IMR-90 (cell line): ENCODE results near the gene ZNF639. TPM values are rescaled to one million over a fixed set of nuclear protein-coding genes. Genes with fewer than 3 reads are reported as not detected.

Source experiments
- ATAC-seq: fragments of 200-7000 bp; cut with Tn5 transposase; 2 replicates; pipeline ENCODE4 v1.9.1; 2020; ENCODE audit warnings: low read depth, mild to moderate bottlenecking, moderate library complexity
- BruUV-seq: library from RNA; stranded (reverse); fragments of 400-500 nt; replicated peaks from 2 replicates; lab custom pipeline; 2021; lab: Mats Ljungman, UMichigan
- CTCF ChIA-PET: fragments of 300-600 bp; formaldehyde crosslinking; extraction: SDS; loops from one replicate; lab custom pipeline; 2021; ENCODE audit warnings: antibody characterized with exemption; lab: Yijun Ruan, JAX
- POLR2A ChIA-PET: fragments of 300-600 bp; sonication (Branson Sonifier 250); formaldehyde crosslinking; loops from one replicate; lab custom pipeline; 2022; ENCODE audit warnings: antibody characterized with exemption; ENCODE audit not compliant: unreplicated experiment; lab: Charles Lee
- DNase-seq: peaks from one replicate; pipeline ENCODE4 v3.0.0; 2013
- H2AFZ ChIP-seq: replicated peaks from 2 replicates; pipeline ENCODE3; 2013; ENCODE audit warnings: low read length, mild to moderate bottlenecking; ENCODE audit not compliant: poor library complexity
- H2AK5ac ChIP-seq: 2 replicates; pipeline ENCODE4 v1.6.1; 2013; ENCODE audit warnings: low read depth, low read length, inconsistent platforms
- H2AK9ac ChIP-seq: replicated peaks from 2 replicates; pipeline ENCODE3; 2013; ENCODE audit warnings: mild to moderate bottlenecking, low read depth, low read length, moderate library complexity; ENCODE audit not compliant: poor library complexity
- H2BK120ac ChIP-seq: 2 replicates; pipeline ENCODE4 v1.6.1; 2013; ENCODE audit warnings: low read depth, low read length, inconsistent platforms
- H2BK15ac ChIP-seq: 3 replicates; pipeline ENCODE4 v1.6.1; 2013; ENCODE audit warnings: low read depth, low read length, inconsistent platforms
- H2BK20ac ChIP-seq: 2 replicates; pipeline ENCODE4 v1.6.1; 2013; ENCODE audit warnings: low read depth, mild to moderate bottlenecking, inconsistent platforms, low read length, moderate library complexity
- H2BK5ac ChIP-seq: 2 replicates; pipeline ENCODE4 v1.6.1; 2013; ENCODE audit warnings: mild to moderate bottlenecking, low read depth, low read length, inconsistent platforms; ENCODE audit not compliant: poor library complexity, severe bottlenecking
- H3K14ac ChIP-seq: replicated peaks from 2 replicates; pipeline ENCODE4 v1.6.1; 2013; ENCODE audit warnings: low read depth, low read length, inconsistent platforms
- H3K18ac ChIP-seq: 2 replicates; pipeline ENCODE4 v1.6.1; 2013; ENCODE audit warnings: low read depth, low read length, control low read depth
- H3K23ac ChIP-seq: 2 replicates; pipeline ENCODE4 v1.6.1; 2013; ENCODE audit warnings: low read depth, low read length, inconsistent platforms
- H3K27ac ChIP-seq: 2 replicates; pipeline ENCODE4 v1.5.1; 2013; ENCODE audit warnings: mild to moderate bottlenecking, control low read depth, low read length; ENCODE audit not compliant: insufficient read depth
- H3K27me3 ChIP-seq: 2 replicates; pipeline ENCODE4 v1.6.1; 2013; ENCODE audit warnings: low read length; ENCODE audit not compliant: control insufficient read depth, insufficient read depth
- H3K36me3 ChIP-seq: 2 replicates; pipeline ENCODE4 v1.6.1; 2013; ENCODE audit warnings: low read length, mixed read lengths; ENCODE audit not compliant: control insufficient read depth, insufficient read depth
- H3K4ac ChIP-seq: 2 replicates; pipeline ENCODE4 v1.6.1; 2013; ENCODE audit warnings: low read depth, low read length, inconsistent platforms
- H3K4me1 ChIP-seq: 2 replicates; pipeline ENCODE4 v1.6.1; 2013; ENCODE audit warnings: low read length, mixed read lengths; ENCODE audit not compliant: control insufficient read depth, insufficient read depth
- H3K4me2 ChIP-seq: 2 replicates; pipeline ENCODE4 v1.6.1; 2013; ENCODE audit warnings: low read depth, mild to moderate bottlenecking, control low read depth, low read length, moderate library complexity
- H3K4me3 ChIP-seq: 2 replicates; pipeline ENCODE4 v1.5.1; 2013; ENCODE audit warnings: low read depth, mild to moderate bottlenecking, control low read depth, low read length, moderate library complexity; ENCODE audit not compliant: insufficient read depth
- H3K56ac ChIP-seq: 2 replicates; pipeline ENCODE4 v1.6.1; 2013; ENCODE audit warnings: low read length, inconsistent platforms; ENCODE audit not compliant: insufficient read depth; ENCODE audit errors: extremely low read depth
- H3K79me1 ChIP-seq, 2 experiments: 2 replicates each; pipeline ENCODE4 v1.6.1; 2013; ENCODE audit warnings: low read length in 2 of 2, inconsistent platforms in 1 of 2, low read depth in 1 of 2
- H3K9ac ChIP-seq: 2 replicates; pipeline ENCODE4 v1.6.1; 2013; ENCODE audit warnings: low read depth, low read length, control low read depth
- H3K9me1 ChIP-seq: 2 replicates; pipeline ENCODE4 v1.6.1; 2013; ENCODE audit warnings: low read length, inconsistent platforms; ENCODE audit not compliant: insufficient read depth
- H3K9me3 ChIP-seq: 2 replicates; pipeline ENCODE4 v1.6.1; 2013; ENCODE audit warnings: low read length; ENCODE audit not compliant: control insufficient read depth, insufficient read depth
- H4K20me1 ChIP-seq: 2 replicates; pipeline ENCODE4 v1.6.1; 2013; ENCODE audit warnings: low read length, inconsistent platforms; ENCODE audit not compliant: insufficient read depth
- H4K5ac ChIP-seq: 2 replicates; pipeline ENCODE4 v1.6.1; 2013; ENCODE audit warnings: mild to moderate bottlenecking, low read depth, low read length, control low read depth
- H4K8ac ChIP-seq, 2 experiments: 2 replicates each; pipeline ENCODE4 v1.6.1; 2013; ENCODE audit warnings: low read depth in 2 of 2, low read length in 2 of 2, control low read depth in 1 of 2, inconsistent platforms in 1 of 2
- H4K91ac ChIP-seq: 2 replicates; pipeline ENCODE4 v1.6.1; 2013; ENCODE audit warnings: low read depth, low read length, inconsistent platforms; ENCODE audit not compliant: insufficient read depth
- CEBPB ChIP-seq: IDR thresholded peaks from 2 replicates; pipeline ENCODE4 v1.6.1; 2012; ENCODE audit warnings: low read depth, low read length, improper control_type of control experiment
- CHD1 ChIP-seq: IDR thresholded peaks from 2 replicates; pipeline ENCODE4 v1.6.1; 2012; ENCODE audit warnings: low read depth, low read length, improper control_type of control experiment
- CTCF ChIP-seq: conservative IDR thresholded peaks from 2 replicates; pipeline ENCODE4 v1.5.1; 2012; ENCODE audit warnings: mild to moderate bottlenecking, low read depth, low read length, improper control_type of control experiment
- FOS ChIP-seq: fragments of 150-350 bp; IDR thresholded peaks from 2 replicates; pipeline ENCODE4 v1.6.1; 2016; ENCODE audit warnings: low read depth, low read length
- MAFK ChIP-seq: IDR thresholded peaks from 2 replicates; pipeline ENCODE4 v1.6.1; 2012; ENCODE audit warnings: low read depth, low read length, improper control_type of control experiment
- MAZ ChIP-seq: IDR thresholded peaks from 2 replicates; pipeline ENCODE4 v1.6.1; 2012; ENCODE audit warnings: low read depth, mild to moderate bottlenecking, low read length, improper control_type of control experiment, moderate library complexity, borderline replicate concordance
- MXI1 ChIP-seq: IDR thresholded peaks from 2 replicates; pipeline ENCODE4 v1.6.1; 2012; ENCODE audit warnings: low read depth, mild to moderate bottlenecking, low read length, moderate library complexity, borderline replicate concordance
- NFE2L2 ChIP-seq: fragments of 150-350 bp; IDR thresholded peaks from 2 replicates; pipeline ENCODE4 v1.6.1; 2016; ENCODE audit warnings: low read depth, mild to moderate bottlenecking, low read length
- POLR2A ChIP-seq: IDR thresholded peaks from 2 replicates; pipeline ENCODE4 v1.6.1; 2012; ENCODE audit warnings: mild to moderate bottlenecking, low read depth, low read length
- RAD21 ChIP-seq: IDR thresholded peaks from 2 replicates; pipeline ENCODE4 v1.6.1; 2012; ENCODE audit warnings: low read length, improper control_type of control experiment
- RCOR1 ChIP-seq: IDR thresholded peaks from 2 replicates; pipeline ENCODE4 v1.6.1; 2012; ENCODE audit warnings: mild to moderate bottlenecking, low read length, improper control_type of control experiment; ENCODE audit not compliant: insufficient replicate concordance
- RFX5 ChIP-seq: IDR thresholded peaks from 2 replicates; pipeline ENCODE4 v1.8.0; 2012; ENCODE audit warnings: low read depth, mild to moderate bottlenecking, low read length, moderate library complexity
- SMC3 ChIP-seq: fragments of 150-350 bp; IDR thresholded peaks from 2 replicates; pipeline ENCODE4 v1.6.1; 2016; ENCODE audit warnings: low read depth, mild to moderate bottlenecking, antibody characterized with exemption, low read length, moderate library complexity
- WGBS, 2 experiments: methylation state at CpG; one replicate each; pipeline versions ENCODE4 v1.1.5 to v1.1.7; 2013; ENCODE audit warnings: missing lambda C conversion rate in 2 of 2; ENCODE audit not compliant: insufficient read length in 1 of 2; ENCODE audit errors: extremely low coverage in 2 of 2; 5-methylcytosine and 5-hydroxymethylcytosine counted together
- dilution Hi-C: fragments of 300-500 bp; cut with HindIII; formaldehyde crosslinking; loops from one replicate; pipeline ENCODE4 v1.14.3; 2018; ENCODE audit warnings: low sequenced_read_pairs; ENCODE audit not compliant: unreplicated experiment
- in situ Hi-C: fragments of 300-500 bp; cut with MboI; formaldehyde crosslinking; loops from 3 replicates; pipeline ENCODE4 v1.14.3; 2019; ENCODE audit warnings: low sequenced_read_pairs, inconsistent platforms, mixed read lengths
- intact Hi-C: fragments of 100-400 bp; cut with micrococcal nuclease; formaldehyde crosslinking; loops from 2 replicates; pipeline ENCODE4 v1.10.0; 2022
- polyA plus RNA-seq, 3 experiments: library from polyadenylated mRNA; depleted of rRNA; stranded (reverse); fragments of >200 nt; gene quantifications; 2 replicates each; pipeline ENCODE4 v1.2.3, GENCODE V29; 2012; ENCODE audit warnings: low replicate concordance in 1 of 3
- total RNA-seq: library from RNA; depleted of rRNA; stranded (reverse); fragments of >200 nt; gene quantifications from 2 replicates; pipeline ENCODE4 v1.2.3, GENCODE V29; 2012
- TF ChIP-seq, protein P1 (sequence below): fragments of 150-350 bp; IDR thresholded peaks from 2 replicates; pipeline ENCODE4 v1.6.1; 2017; ENCODE audit warnings: mild to moderate bottlenecking, antibody characterized with exemption, low read length, low read depth
- TF ChIP-seq, protein P2 (sequence below): fragments of 150-350 bp; IDR thresholded peaks from 2 replicates; pipeline ENCODE4 v1.6.1; 2016; ENCODE audit warnings: low read depth, mild to moderate bottlenecking, low read length, moderate library complexity, borderline replicate concordance

Gene ZNF639
- total and polyA plus RNA-seq, 2 of the 4 experiments (the other 2 are of a cell fraction): 15.9 to 50.5 TPM

DNA sequence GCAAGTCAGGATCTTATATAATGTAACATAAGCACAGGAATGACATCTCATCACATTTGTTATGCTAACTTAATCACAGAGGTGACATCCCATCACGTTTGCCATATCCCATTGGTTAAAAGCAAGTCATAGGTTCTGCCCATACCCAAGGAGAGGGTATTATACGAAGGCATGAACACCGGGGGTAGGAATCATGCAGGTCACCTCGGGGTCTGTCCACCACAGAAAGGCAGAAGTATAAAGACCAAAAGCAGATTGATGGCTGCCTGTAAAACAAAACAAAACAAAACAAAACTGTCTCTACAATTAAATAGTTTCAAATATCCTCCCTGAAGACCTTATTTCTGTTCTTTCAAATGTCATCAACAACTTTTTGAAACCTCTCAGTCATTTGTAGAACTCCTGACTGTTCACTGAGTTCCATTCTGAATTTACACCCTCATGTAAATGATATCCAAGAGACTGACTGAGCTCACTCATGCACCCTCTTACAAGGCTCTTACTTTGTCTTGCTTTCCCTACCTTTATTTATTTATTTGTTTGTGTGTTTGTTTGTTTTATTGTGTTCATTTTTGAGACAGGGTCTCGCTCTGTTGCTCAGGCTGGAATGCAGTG, 22.7 kb upstream of the ZNF639 start:
- H3K4me1 ChIP-seq: no peaks in the 10 kb centered on the region
- TF ChIP-seq, protein P1, sequence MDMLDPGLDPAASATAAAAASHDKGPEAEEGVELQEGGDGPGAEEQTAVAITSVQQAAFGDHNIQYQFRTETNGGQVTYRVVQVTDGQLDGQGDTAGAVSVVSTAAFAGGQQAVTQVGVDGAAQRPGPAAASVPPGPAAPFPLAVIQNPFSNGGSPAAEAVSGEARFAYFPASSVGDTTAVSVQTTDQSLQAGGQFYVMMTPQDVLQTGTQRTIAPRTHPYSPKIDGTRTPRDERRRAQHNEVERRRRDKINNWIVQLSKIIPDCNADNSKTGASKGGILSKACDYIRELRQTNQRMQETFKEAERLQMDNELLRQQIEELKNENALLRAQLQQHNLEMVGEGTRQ: no peak
- TF ChIP-seq CEBPB: no peak
- no peak for TF ChIP-seq NFE2L2
- no peak for TF ChIP-seq RCOR1
- no peak for TF ChIP-seq CHD1
- TF ChIP-seq MAZ: no peak
- TF ChIP-seq POLR2A: no peak
- no peak for TF ChIP-seq MAFK
- TF ChIP-seq CTCF: no peak
- TF ChIP-seq, protein P2, sequence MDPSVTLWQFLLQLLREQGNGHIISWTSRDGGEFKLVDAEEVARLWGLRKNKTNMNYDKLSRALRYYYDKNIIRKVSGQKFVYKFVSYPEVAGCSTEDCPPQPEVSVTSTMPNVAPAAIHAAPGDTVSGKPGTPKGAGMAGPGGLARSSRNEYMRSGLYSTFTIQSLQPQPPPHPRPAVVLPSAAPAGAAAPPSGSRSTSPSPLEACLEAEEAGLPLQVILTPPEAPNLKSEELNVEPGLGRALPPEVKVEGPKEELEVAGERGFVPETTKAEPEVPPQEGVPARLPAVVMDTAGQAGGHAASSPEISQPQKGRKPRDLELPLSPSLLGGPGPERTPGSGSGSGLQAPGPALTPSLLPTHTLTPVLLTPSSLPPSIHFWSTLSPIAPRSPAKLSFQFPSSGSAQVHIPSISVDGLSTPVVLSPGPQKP: no peak
- TF ChIP-seq FOS: no peak
- TF ChIP-seq RFX5: no peak
- TF ChIP-seq SMC3: no peak
- TF ChIP-seq RAD21: no peak
- no peak for TF ChIP-seq MXI1
- DNase-seq (no peak), ATAC-seq (no peak)
- no TSS peak for BruUV-seq
- no peak overlapping the region for H3K14ac ChIP-seq
- no peak overlapping the region for H2AK5ac ChIP-seq
- H3K27me3 ChIP-seq: peaks cover 7% of the 10 kb centered on the region
- H2BK15ac ChIP-seq: no peak overlapping the region
- no peak overlapping the region for H3K27ac ChIP-seq
- H3K4ac ChIP-seq: no peak overlapping the region
- H3K36me3 ChIP-seq: no peaks in the 10 kb centered on the region
- no peak overlapping the region for H4K91ac ChIP-seq
- no peak overlapping the region for H4K5ac ChIP-seq
- no peak overlapping the region for H2BK120ac ChIP-seq
- H2BK5ac ChIP-seq: no peak overlapping the region
- H3K9ac ChIP-seq: no peak overlapping the region
- no peak overlapping the region for H3K56ac ChIP-seq
- H3K23ac ChIP-seq: no peak overlapping the region
- WGBS, 2 experiments: 64% methylated on average over 3 of the region's 5 CpGs; no CpG with 5 or more reads in 1 of the 2 experiments
- dilution Hi-C loops (loop anchor here (25.0 kb wide), 1 partner anchor 188 kb away; no protein-coding TSS in a partner anchor), in situ Hi-C loops (no loop called here), intact Hi-C loops (no loop called here)
- no peaks in the 10 kb centered on the region for H3K79me1 ChIP-seq
- no peak overlapping the region for H3K4me3 ChIP-seq
- H2AK9ac ChIP-seq: no peak overlapping the region
- no peak overlapping the region for H2AFZ ChIP-seq
- H3K4me2 ChIP-seq: no peak overlapping the region
- H3K9me1 ChIP-seq: no peaks in the 10 kb centered on the region
- no peaks in the 10 kb centered on the region for H3K9me3 ChIP-seq
- no peaks in the 10 kb centered on the region for H4K20me1 ChIP-seq
- POLR2A ChIA-PET: no interaction called here
- no peak overlapping the region for H2BK20ac ChIP-seq
- no peak overlapping the region for H4K8ac ChIP-seq
- CTCF ChIA-PET: no interaction called here
- H3K18ac ChIP-seq: no peak overlapping the region
